Measurements from ENCODE around the gene FBL. TPM values are rescaled to one million over a fixed set of nuclear protein-coding genes. Genes with fewer than 3 reads are reported as not detected.

Gene FBL
- total and polyA plus RNA-seq, 4 donors = 23.3 to 96.2 (median 57.7) TPM

GRCh38 chr19:39830406-39830805 lies 15.8 kb downstream of the FBL start:
- H3K4me3 ChIP-seq (ENCODE audit: low read depth in 1 of 3, low read length in 3 of 3) = no peak overlapping the region
- no peak for DNase-seq (ENCODE audit: low spot score)
- H3K9me3 ChIP-seq (ENCODE audit: control insufficient read depth in 4 of 4, low read length in 3 of 4) = no peaks in the 10 kb centered on the region
- 96% methylated on average over 18 of the region's 18 CpGs for WGBS
- H3K36me3 ChIP-seq (ENCODE audit: control insufficient read depth in 4 of 4, insufficient read depth in 3 of 4, low read depth in 1 of 4, low read length in 3 of 4) = peaks cover 0 to 45% (median 7%) of the 10 kb centered on the region in 4 donors
- peaks cover 4 to 21% (median 18%) of the 10 kb centered on the region in 4 donors for H3K4me1 ChIP-seq (ENCODE audit: control insufficient read depth in 4 of 4, insufficient read depth in 4 of 4, low read length in 3 of 4)
- H3K27ac ChIP-seq (ENCODE audit: low read depth in 1 of 2, low read length in 2 of 2) = no peak overlapping the region
- TF ChIP-seq HNF4A (conservative IDR thresholded peaks at IDR 0.05) = no peak
- no peak for TF ChIP-seq TAF1 (conservative IDR thresholded peaks at IDR 0.05)
- no peak for TF ChIP-seq ZBTB33 (IDR thresholded peaks at IDR 0.05)
- no peak for TF ChIP-seq RXRA (IDR thresholded peaks at IDR 0.05)
- no peak for TF ChIP-seq EGR1 (IDR thresholded peaks at IDR 0.05; ENCODE audit: low read depth in 2 of 2)
- TF ChIP-seq FOXA2 (IDR thresholded peaks at IDR 0.05) = no peak
- no peak for TF ChIP-seq RAD21 (IDR thresholded peaks at IDR 0.05)
- TF ChIP-seq GABPA (IDR thresholded peaks at IDR 0.05 in 1 of 2, conservative IDR thresholded peaks at IDR 0.05 in 1 of 2) = no peak
- no peak for TF ChIP-seq YY1 (IDR thresholded peaks at IDR 0.05)
- TF ChIP-seq ATF3 (IDR thresholded peaks at IDR 0.05) = no peak
- TF ChIP-seq NR2F2 (IDR thresholded peaks at IDR 0.05) = no peak
- TF ChIP-seq HNF4G (IDR thresholded peaks at IDR 0.05) = no peak
- no peak for TF ChIP-seq CTCF (IDR thresholded peaks at IDR 0.05; ENCODE audit: low read depth, low read length, missing input control)
- no peak for TF ChIP-seq JUND (IDR thresholded peaks at IDR 0.05)
- TF ChIP-seq MAX (IDR thresholded peaks at IDR 0.05) = no peak
- no peak for TF ChIP-seq REST (IDR thresholded peaks at IDR 0.05)
- no peak for TF ChIP-seq FOXA1 (IDR thresholded peaks at IDR 0.05)
- no peak for TF ChIP-seq SP1 (IDR thresholded peaks at IDR 0.05)
- H3K9ac ChIP-seq (ENCODE audit: low read depth in 1 of 2, low read length in 2 of 2) = no peak overlapping the region
- H3K27me3 ChIP-seq (ENCODE audit: control insufficient read depth in 4 of 4, insufficient read depth in 4 of 4, low read length in 3 of 4) = no peaks in the 10 kb centered on the region

Measured in liver (tissue), 9 donors.